GM13977 (cell line): ENCODE measurements around the gene CCDC167.

Experiments used
- DNase-seq: peaks from one replicate; pipeline ENCODE4 v3.0.0; 2012; ENCODE audit warnings: low spot score
- in situ Hi-C: fragments of 300-500 bp; cut with MboI; formaldehyde crosslinking; loops from one replicate; pipeline ENCODE4 v1.12.0; 2022; ENCODE audit warnings: low sequenced_read_pairs, low pct_unique_long_range_greater_than_20kb, mixed read lengths, inconsistent platforms; ENCODE audit not compliant: unreplicated experiment
- TF ChIP-seq, protein P1 (sequence below): IDR thresholded peaks from 2 replicates; pipeline ENCODE4 v1.5.1; 2012; ENCODE audit warnings: mild to moderate bottlenecking, control low read depth; ENCODE audit not compliant: insufficient read depth; ENCODE audit errors: extremely low read depth, missing control alignments

The CCDC167 gene

DNA sequence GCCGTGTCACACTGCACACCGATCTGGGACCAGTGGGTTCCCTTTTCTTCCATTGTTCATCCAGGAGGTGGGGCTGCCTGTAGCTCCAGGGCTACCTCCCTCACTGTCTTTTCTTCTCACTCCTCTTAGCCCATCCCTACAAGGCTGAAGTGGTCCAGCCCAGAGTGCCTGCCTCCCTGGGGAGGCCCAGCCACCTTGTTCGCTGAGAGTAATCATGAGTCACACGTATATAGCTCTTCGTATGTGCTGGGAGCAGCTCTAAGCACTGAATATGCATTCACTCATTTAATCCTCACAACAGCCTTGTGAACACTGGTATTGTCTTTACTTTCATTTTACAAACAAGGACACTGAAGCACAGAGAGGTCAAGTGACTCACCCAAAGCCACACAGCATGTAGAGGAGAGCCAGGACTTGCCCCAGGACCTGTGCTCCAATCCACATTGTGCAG lies 14.7 kb upstream of the CCDC167 start:
- TF ChIP-seq, protein P1, sequence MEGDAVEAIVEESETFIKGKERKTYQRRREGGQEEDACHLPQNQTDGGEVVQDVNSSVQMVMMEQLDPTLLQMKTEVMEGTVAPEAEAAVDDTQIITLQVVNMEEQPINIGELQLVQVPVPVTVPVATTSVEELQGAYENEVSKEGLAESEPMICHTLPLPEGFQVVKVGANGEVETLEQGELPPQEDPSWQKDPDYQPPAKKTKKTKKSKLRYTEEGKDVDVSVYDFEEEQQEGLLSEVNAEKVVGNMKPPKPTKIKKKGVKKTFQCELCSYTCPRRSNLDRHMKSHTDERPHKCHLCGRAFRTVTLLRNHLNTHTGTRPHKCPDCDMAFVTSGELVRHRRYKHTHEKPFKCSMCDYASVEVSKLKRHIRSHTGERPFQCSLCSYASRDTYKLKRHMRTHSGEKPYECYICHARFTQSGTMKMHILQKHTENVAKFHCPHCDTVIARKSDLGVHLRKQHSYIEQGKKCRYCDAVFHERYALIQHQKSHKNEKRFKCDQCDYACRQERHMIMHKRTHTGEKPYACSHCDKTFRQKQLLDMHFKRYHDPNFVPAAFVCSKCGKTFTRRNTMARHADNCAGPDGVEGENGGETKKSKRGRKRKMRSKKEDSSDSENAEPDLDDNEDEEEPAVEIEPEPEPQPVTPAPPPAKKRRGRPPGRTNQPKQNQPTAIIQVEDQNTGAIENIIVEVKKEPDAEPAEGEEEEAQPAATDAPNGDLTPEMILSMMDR = no peak
- no peak for DNase-seq

DNA sequence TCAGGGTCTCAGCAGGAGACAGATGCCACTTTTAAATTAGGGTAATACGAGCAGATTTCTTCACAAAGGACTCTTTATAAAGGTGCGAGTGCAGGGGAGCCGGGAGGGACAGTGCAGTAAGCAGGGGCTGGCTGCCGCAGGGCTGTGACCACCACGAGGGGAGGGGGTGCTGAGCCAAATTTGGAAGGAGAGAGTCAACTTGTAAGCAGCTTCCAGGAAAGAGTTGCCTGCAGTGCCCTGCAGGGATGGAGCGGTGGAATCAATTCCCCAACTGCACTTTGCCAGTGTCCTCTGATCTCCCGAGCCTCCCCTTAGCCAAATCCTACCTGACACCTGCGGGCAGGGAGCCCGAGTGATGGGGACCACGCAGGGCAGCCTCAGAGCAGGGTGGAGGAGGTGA lies 13.9 kb upstream of the CCDC167 start:
- in situ Hi-C loops = no loop called here
- TF ChIP-seq, protein P1 = no peak
- no peak for DNase-seq

More for the DNA sequence above, 14.7 kb upstream of the CCDC167 start:
- in situ Hi-C loops = no loop called here

DNA sequence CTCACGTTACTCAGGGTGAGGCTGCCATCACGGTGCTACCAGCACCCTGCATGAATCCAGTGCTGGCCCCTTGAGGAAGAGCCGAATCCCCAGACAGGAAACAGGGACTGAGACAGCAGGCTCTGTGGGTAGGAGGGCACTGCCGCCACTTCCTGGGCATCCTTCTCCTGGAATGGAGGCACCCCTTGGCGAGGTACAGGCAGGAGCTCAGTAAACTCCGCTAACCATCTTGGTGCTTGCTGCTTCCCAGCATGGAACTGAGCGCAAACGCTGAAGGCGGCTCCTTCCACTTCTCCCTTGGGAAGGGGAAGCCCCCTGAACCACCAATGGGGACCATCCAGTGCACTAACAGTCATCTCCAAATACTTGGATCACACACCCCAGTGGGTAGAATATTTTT lies 13.5 kb upstream of the CCDC167 start:
- DNase-seq = no peak
- in situ Hi-C loops = no loop called here
- TF ChIP-seq, protein P1 = no peak

DNA sequence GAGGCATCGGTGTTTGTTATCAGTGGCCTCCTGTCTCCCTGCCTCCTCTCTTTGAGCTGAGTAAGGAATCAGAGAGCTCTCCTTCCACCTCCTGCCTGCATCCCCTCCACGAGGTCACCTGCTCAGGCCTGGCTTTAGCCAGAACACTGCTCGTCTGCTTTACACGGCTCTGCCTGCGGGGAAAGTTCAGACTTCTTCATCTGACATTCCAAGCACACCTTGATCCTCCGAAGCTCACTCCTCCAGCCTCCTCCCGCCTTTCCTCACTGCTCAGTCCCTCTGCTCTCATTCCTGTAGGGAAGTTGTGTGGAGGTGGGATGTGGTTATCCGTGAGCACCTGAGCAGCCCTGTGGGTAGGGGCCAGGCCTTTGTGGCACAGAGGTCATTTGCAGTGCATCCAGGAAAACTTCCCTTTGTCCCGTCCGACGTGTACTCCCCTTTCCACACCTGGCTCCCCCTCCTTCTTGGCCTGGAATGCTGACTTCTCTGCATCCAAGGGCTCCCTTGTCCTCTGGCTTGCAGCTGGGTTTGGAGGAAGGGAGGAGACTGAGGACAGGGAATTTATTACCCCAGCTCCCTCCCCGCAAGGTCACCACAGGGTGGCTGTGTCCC lies 12.8 kb upstream of the CCDC167 start:
- DNase-seq = no peak
- in situ Hi-C loops = no loop called here
- TF ChIP-seq, protein P1 = no peak

DNA sequence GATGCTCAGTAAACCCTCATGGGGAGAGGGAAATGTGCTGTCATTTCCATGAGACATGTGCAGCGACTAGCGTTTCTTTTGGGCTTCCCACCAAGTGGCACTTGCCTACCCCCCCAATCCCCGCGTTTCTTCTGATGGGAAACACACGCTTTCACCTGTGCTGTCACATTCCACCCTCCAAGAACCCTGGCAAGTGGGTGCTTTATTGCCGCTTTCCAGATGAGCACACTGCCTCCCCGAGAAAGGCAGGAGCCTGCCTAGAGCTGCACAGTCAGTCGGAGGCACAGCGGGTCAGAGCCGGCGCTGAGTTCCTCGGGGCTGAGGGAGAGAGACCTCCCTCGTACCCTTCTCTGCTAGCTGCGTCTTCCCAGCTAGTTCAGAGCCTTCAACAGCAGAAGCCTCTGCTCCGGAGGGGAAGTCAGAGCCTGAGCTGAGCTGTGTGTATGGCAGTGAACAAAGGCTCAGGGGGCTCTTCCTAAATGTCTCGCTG lies 12.3 kb upstream of the CCDC167 start:
- DNase-seq = no peak
- TF ChIP-seq, protein P1 = no peak
- in situ Hi-C loops = no loop called here

DNA sequence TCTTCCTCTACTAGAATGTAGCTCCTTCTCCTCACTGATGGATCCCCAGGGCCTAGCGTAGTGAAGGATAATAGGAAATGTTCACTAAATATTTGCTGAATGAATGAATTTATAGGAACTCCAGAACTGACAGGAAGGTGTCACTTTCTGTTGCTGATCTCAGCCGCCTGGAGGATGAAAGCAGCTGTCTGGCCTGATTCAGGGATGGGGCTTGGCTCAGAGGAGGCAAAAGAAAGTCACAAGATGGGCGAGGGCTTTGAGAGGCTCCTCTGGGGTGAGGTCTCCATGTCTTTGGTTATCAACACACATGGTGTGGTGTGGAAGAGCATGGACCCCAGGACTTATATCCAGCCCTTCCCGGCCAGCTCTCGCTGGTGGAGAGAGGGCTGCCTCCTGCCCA lies 11.5 kb upstream of the CCDC167 start:
- DNase-seq = no peak
- in situ Hi-C loops = no loop called here

More for the DNA sequence above, 11.5 kb upstream of the CCDC167 start:
- TF ChIP-seq, protein P1 = no peak
